ENCODE measurements around the gene BAMBI.
A peak's percentile ranks its signal among the peaks of the same experiment; 100 is the strongest.
"Not testable (repeated sequence)": the region's sequence is repeated elsewhere in the genome, so short reads cannot be mapped to it uniquely, and the experiment has no call there.

The BAMBI gene

DNA sequence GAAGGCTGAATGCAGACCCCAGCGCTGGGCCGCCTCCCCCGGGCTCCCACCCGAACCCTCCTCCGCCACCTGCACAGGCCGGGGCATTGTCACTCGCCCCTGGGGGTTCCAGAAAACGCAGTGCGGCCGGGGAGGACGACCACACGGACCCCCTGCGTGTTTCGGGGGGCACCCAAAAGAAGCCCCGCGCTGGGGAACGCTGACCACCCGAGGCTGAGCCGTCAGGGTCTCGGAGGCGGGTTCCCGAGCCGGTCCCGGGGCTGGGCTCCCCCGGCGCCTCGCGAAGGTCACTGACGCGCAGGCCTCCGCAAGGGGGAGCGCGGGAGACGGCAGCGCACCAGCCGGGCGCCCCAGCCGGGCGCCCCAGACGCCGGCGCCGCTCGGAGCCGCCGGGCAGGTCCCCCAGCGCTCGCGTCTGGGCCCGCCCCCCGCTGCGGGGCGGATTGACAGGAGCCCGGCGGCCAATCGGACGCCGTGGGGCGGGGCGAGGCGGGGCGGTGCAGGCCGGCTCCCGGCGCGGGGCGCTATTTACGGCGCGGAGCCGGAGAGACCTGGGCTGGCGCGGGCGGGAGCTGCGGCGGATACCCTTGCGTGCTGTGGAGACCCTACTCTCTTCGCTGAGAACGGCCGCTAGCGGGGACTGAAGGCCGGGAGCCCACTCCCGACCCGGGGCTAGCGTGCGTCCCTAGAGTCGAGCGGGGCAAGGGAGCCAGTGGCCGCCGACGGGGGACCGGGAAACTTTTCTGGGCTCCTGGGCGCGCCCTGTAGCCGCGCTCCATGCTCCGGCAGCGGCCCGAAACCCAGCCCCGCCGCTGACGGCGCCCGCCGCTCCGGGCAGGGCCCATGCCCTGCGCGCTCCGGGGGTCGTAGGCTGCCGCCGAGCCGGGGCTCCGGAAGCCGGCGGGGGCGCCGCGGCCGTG, at the start of gene BAMBI:
BAMBI (plus strand) TSS at position 554 of the 920 bp plus-strand sequence. CDS start 377 bp downstream, outside the sequence.
- peak; percentile 94 for DNase-seq (ENCODE audit: low spot score)

DNA sequence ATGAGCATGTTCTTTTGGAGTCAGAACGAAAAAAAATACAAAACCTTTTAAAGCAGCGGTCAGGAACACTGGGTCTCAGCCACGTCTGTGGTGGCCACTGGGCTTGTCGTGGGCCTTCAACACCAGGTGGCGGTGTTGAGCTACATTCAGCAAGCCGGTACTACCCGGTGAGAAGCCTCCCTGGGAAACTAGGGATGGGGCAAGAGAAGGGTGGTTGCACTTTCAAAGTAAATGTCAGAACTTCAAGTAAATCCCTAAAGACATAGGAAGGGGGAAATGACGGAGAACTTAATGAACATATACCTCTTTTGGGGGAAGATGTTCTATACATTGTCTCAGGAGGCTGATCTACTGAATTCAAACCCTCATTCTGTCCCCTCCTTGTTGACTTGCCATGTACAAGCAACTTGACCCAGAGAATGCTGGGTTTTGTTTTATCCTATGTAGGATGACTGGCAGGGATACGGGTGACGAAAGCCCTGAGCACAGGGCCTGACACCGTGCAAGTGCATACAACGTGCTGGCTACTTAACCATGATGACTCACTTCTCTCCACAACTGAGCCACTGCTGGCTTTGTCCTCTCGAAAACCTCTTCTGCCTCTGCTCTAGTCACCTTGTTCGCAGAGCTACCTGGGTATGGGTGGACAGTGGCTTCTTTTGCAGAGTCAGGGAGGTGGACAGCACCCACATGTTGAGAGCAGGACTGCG, 49.0 kb upstream of the BAMBI start:
- peak; percentile 77 for DNase-seq (ENCODE audit: low spot score)

DNA sequence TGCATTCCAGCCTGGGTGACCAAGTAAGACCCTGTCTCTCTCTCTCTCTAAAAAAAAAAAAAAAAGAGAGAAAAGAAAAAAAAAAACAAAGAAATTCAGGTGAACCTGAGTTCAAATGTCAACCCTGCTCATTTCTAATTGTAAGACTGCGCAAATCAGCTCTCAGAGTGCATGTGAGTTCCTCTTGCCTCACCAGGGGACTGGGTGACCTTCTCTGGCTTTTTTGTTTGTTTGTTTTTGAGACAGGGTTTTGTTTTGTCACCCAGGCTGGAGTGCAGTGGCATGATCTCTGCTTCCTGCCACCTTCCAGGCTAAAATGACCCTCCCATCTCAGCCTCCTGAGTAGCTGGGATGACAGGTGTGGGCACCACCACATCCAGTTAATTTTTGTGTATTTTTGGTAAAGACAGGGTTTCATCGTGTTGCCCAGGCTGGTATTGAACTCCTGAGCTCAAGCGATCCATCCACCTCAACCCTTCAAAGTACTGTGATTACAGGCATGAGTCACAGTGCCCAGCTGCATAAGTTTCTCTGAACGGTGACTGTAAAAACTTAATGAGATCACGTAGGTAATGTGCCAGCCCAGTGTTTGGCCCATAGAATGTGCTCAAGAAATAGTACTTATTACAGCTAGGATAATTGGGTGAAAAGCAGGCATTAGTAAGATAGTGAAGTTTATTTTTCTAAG, 45.3 kb upstream of the BAMBI start:
- no peak for DNase-seq (ENCODE audit: low spot score)

DNA sequence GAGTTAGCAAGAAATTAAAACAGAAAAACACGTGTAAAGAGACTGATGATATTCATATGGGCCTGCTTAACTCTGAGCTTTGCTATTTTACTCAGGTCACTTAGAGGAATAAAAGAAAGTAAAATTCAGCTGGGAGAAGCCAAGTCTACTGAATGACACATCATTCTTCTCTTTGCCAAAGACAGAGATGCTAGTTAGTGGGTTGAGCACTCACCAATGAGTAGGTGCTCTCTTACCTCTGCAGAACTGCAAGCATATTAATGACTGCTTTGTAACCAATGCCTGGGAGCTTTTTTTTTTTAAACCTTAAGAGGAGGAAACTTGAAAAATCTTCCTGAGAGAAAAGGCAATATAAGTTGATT, 44.8 kb upstream of the BAMBI start:
- no peak for DNase-seq (ENCODE audit: low spot score)

DNA sequence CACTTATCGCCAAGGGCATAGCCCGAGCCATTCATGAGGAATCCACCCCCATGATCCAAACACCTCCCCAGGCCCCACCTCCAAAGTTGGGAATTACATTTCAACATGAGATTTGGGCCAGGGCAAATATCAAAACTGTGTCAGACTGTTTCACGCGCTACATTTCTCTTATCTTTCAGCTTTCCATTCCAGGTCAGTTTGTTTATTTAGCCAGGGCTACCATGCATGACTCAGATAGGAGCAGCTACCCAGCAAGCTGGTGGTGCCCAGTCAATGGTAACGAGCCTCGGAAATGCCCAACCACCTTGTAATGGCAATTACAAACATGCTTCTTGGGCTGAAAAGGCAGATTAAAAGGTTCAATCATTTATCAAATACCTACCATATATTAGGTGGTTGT, 43.6 kb upstream of the BAMBI start:
- DNase-seq (ENCODE audit: low spot score) = no peak

GRCh38 chr10:28637346-28637745, 40.0 kb upstream of the BAMBI start:
- DNase-seq (ENCODE audit: low spot score) = no peak

- no peak for DNase-seq (ENCODE audit: low spot score)
These were observed 38.9 kb upstream of the BAMBI start for GRCh38 chr10:28638392-28638791.

GRCh38 chr10:28640551-28640950, 36.8 kb upstream of the BAMBI start:
- DNase-seq (ENCODE audit: low spot score) = no peak

- DNase-seq (ENCODE audit: low spot score) = no peak
These were observed 32.7 kb upstream of the BAMBI start for GRCh38 chr10:28644647-28645046.

GRCh38 chr10:28652106-28652505, 25.2 kb upstream of the BAMBI start:
- no peak for DNase-seq (ENCODE audit: low spot score)

DNA sequence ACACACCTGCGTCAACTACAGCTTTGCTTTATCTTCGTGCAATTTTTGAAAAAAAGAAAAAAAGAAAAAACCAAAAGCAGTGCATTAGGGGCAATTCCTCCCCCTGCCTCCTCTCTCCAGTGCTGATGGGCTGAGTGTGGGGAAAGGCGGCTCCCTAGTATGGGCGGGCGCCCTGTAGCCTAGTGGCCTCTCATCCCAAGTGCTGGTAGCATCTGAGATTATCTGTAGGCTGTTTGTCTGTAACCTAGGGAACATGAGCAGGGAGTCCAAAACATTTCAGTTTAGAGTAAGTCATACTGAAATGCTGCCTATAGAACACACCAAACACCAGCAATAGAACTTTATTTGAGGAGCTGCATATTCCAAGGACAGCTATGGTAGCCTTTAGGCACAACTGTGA, 24.6 kb upstream of the BAMBI start:
- DNase-seq (ENCODE audit: low spot score) = no peak

- DNase-seq (ENCODE audit: low spot score) = not testable (repeated sequence)
These were observed 18.5 kb upstream of the BAMBI start for GRCh38 chr10:28658824-28659223.

DNA sequence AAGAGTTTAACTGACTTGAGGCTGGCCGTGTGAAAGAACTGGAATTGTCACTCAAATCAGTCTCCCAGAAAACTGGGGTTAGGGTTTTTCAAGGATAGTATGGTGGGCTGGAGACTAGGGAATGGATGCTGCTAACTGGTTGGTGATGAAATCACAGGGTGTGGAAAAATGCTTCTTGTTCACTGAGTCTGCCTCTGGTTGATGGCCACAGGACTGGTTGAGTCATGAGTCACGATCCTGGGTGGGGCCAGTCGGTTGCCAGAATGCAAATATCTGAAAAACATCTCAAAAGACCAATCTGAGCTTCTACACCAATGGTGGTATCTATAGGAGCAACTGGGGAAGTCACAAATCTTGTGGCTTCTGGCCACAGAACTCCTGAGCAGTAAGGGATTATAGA, 16.3 kb upstream of the BAMBI start:
- no peak for DNase-seq (ENCODE audit: low spot score)

DNA sequence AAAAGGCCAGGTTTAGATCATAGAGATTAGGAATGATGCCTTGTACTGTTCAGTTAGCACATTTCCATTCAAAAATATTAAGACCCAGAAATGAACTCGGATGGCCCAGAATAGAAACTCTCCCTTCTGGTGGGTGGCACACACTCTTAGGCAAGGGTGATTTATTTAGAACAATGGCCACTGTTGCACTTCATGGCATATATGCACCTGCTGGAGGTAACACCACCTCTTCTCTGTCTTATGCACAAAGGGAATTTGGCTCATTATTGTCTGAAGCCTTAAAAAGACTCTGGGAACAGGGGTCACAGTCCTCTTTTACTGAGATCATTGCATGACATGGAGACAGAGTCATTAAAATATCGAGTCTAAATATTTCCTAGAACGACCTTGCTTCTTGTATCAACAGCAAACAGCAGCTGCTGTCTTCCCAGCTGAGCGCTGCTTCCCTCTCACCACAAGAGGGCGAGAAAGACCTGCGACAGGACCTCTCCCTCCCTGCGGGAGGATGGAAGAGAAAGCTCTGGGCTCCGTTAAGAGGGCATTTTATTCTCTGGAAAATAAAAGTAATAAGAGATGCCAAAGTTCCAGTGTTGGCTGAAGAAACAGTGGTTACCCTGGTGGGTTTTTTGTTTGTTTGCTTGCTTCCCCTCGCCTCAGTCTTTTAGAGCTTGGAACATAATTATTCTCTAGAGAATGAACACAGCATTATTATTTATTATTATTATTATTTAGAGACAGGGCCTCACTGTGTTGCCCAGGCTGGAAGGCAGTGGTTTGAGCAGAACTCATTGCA, 13.5 kb upstream of the BAMBI start:
- peak; percentile 76 for DNase-seq (ENCODE audit: low spot score)

DNA sequence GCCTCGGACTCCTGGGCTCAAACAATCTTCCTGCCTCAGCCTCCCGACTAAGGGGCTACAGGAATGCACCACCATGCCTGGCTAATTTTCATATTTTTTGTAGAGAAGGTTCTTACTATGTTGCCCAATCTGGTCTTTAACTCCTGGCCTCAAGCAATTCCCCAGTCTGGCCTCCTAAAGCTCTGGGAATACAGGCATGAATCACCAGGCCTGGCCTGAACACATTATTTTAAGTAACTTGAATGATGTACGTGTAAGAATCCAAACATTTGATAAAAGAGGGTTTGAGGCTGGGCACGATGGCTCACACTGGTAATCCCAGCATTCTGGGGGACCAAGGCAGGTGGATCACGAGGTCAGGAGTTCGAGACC, 13.0 kb upstream of the BAMBI start:
- no peak for DNase-seq (ENCODE audit: low spot score)

DNA sequence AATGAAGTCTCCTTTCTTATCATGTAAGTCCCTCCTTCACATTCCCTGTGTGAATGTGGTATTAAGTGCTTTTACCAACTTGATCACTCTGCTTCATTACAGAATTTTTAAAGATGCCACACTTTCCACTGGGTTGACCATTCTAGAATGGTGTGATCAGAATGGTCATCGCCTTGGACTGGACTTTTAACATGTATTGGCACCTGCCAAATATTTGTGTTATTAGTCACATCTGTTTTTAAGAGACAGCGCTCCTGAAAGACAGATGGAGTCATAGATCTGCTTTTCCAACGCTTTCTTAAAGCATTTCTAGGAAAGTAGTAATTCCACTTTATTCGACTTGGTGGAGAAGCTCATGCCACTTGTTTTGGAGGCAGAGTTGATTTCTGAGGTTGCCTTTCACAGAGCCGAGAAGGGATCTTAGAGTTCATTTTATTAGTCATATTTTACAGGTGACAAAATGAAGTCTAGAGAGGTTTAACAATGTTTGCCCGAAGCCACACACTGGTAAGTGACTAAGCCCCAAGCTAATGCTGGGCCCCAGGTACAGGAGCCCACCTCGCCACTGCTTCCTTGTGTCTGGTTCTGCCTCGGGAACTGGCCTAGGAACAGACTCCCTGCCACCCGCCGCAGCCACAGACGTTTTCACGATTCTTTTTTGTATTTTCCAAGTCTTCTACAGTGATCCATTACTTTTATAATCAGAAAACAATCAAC, 10.4 kb upstream of the BAMBI start:
- no peak for DNase-seq (ENCODE audit: low spot score)

- peak; percentile 74 for DNase-seq (ENCODE audit: low spot score)
These were observed 8.7 kb upstream of the BAMBI start for GRCh38 chr10:28668363-28669226.

DNA sequence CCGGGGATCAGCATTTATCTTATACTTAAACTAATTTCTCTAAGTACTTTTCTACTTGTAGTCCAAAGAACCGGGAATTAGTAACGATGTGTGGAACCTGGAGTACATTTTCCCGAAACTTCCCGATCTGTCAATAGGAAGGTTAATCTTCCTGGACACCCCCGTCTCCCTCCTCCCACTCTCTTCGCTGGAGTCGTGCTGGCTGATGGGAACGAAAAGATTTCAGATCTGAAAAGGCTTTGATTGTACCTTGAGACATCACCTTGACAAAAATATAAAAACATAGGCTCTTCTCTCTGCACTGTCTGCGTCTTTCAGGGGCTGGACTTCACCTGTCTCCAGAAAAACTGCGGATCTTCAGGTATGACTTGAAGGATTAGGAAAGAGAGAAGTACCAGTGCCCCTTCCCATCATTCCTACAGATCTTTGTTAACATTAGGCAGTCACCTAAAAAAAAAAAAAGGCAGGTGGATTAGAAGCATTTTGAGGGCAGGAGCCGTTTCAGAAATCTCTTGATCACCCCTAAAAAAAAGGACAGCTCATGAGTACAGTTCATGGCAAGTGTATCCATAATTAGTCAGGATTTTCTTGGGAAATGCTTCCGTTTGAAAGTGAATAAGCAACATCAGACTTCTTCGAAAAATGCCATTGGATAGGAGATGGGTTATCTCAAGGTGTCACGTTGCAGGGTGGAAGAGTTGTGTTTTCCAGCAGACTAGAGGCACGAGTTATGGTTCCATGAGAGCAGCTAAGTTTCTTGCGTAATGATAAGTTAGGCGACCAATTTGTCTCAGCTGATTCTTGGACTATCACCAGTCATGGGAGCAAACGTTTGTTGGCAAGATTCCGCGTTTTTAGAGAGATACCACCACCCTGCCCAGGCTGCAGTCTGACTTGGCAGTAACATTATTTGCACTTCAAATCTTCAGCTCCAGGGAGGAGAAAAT, 7.8 kb upstream of the BAMBI start:
- no peak for DNase-seq (ENCODE audit: low spot score)

DNA sequence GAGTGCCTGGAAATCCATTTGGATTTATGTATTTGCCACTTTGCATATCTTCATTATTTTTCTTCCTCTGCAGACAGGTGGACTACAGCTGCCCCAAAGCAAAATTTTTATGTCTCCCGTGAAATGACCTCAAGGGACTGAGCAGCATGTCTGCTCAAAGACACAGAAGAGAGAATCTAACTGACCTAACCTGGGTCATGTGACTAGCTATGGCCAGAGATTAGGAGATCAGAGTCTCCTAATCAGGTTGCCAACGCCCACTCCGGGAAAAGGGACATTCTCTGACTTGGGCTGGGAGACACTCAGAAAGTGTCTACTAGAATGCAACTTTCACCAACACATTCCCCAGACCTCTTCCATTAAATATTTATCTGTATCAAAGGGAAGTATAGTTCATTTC, 2.5 kb upstream of the BAMBI start:
- DNase-seq (ENCODE audit: low spot score) = no peak
